SW 1271 (cell line): ENCODE measurements around the gene INPPL1.
"Not testable (repeated sequence)": the region's sequence is repeated elsewhere in the genome, so short reads cannot be mapped to it uniquely, and the experiment has no call there.

Source experiments
- DNase-seq, 2 experiments: peaks; one replicate each; lab custom pipeline; 2025; lab: John Stamatoyannopoulos, UW

Gene INPPL1

GRCh38 chr11:72244361-72245262, 20.0 kb downstream of the INPPL1 start:
- no peak for DNase-seq

GRCh38 chr11:72245263-72245816, 20.8 kb downstream of the INPPL1 start:
- DNase-seq = no peak

GRCh38 chr11:72247584-72247983, 23.0 kb downstream of the INPPL1 start:
- DNase-seq = no peak

- DNase-seq = no peak
Measured at GRCh38 chr11:72249961-72250360, 25.4 kb downstream of the INPPL1 start.

GRCh38 chr11:72250661-72251464, 26.3 kb downstream of the INPPL1 start:
- DNase-seq = no peak

GRCh38 chr11:72251614-72252013, 27.0 kb downstream of the INPPL1 start:
- DNase-seq = no peak

GRCh38 chr11:72253392-72253791, 28.8 kb downstream of the INPPL1 start:
- no peak for DNase-seq

GRCh38 chr11:72254299-72254993, 29.9 kb downstream of the INPPL1 start:
- no peak for DNase-seq

- no peak for DNase-seq
Measured at GRCh38 chr11:72257570-72257969, 33.0 kb downstream of the INPPL1 start.

- DNase-seq = no peak
Measured at GRCh38 chr11:72259490-72259889, 34.9 kb downstream of the INPPL1 start.

GRCh38 chr11:72260574-72260973, 36.0 kb downstream of the INPPL1 start:
- no peak for DNase-seq

- DNase-seq = no peak
Measured at GRCh38 chr11:72263361-72263760, 38.8 kb downstream of the INPPL1 start.

GRCh38 chr11:72265951-72266350, 41.4 kb downstream of the INPPL1 start:
- no peak for DNase-seq

- DNase-seq = not testable (repeated sequence)
Measured at GRCh38 chr11:72266960-72267359, 42.4 kb downstream of the INPPL1 start.

GRCh38 chr11:72267956-72268617, 43.5 kb downstream of the INPPL1 start:
- no peak for DNase-seq

- no peak for DNase-seq
Measured at GRCh38 chr11:72271980-72272379, 47.4 kb downstream of the INPPL1 start.

GRCh38 chr11:72274435-72274834, 49.9 kb downstream of the INPPL1 start:
- DNase-seq = no peak

- DNase-seq = peak in 1 of 2 experiments; percentile 70
Measured at GRCh38 chr11:72278905-72279304, 54.3 kb downstream of the INPPL1 start.

GRCh38 chr11:72280037-72280436, 55.5 kb downstream of the INPPL1 start:
- no peak for DNase-seq

- DNase-seq = no peak
Measured at GRCh38 chr11:72280726-72281315, 56.3 kb downstream of the INPPL1 start.

- no peak for DNase-seq
Measured at GRCh38 chr11:72283947-72284346, 59.4 kb downstream of the INPPL1 start.
